NCI-H1930 (cell line): Measurements from ENCODE around the gene LRRN4CL.
"Not testable (repeated sequence)": the region's sequence is repeated elsewhere in the genome, so short reads cannot be mapped to it uniquely, and the experiment has no call there.

Experiments used
- DNase-seq, 2 experiments: peaks; one replicate each; lab custom pipeline; 2025; lab: John Stamatoyannopoulos, UW

The LRRN4CL gene

GRCh38 chr11:62709247-62710000, 20.1 kb upstream of the LRRN4CL start:
- peak; percentile 95 to 97 for DNase-seq

- peak in 1 of 2 experiments; percentile 28 for DNase-seq
Measured at GRCh38 chr11:62708793-62709192, 19.5 kb upstream of the LRRN4CL start.

- DNase-seq, result no peak
Measured at GRCh38 chr11:62708392-62708791, 19.1 kb upstream of the LRRN4CL start.

- peak; percentile 24 to 27 for DNase-seq
Measured at GRCh38 chr11:62707277-62707861, 18.0 kb upstream of the LRRN4CL start, which contains the start of the genes BSCL2 and GNG3. Gene BSCL2, minus strand, starts transcription at chr11:62707424. Its CDS starts 229 bp downstream, at chr11:62707195. Gene GNG3, plus strand, starts transcription at chr11:62707676. Its CDS starts 620 bp downstream, at chr11:62708296.

GRCh38 chr11:62706850-62707247, 17.5 kb upstream of the LRRN4CL start:
- no peak for DNase-seq

- DNase-seq, result peak; percentile 94
Measured at GRCh38 chr11:62705880-62706849, 16.8 kb upstream of the LRRN4CL start.

GRCh38 chr11:62705413-62705812, 16.1 kb upstream of the LRRN4CL start:
- DNase-seq, result peak in 1 of 2 experiments; percentile 16

GRCh38 chr11:62703921-62704320, 14.6 kb upstream of the LRRN4CL start:
- not testable (repeated sequence) for DNase-seq

- no peak for DNase-seq
Measured at GRCh38 chr11:62702246-62702645, 12.9 kb upstream of the LRRN4CL start.

- peak; percentile 53 for DNase-seq
Measured at GRCh38 chr11:62694455-62695167, 5.3 kb upstream of the LRRN4CL start.

GRCh38 chr11:62693624-62694023, 4.3 kb upstream of the LRRN4CL start:
- DNase-seq, result not testable (repeated sequence)

GRCh38 chr11:62688491-62688890, 839 bp downstream of the LRRN4CL start:
- no peak for DNase-seq

GRCh38 chr11:62687508-62688396, 1.6 kb downstream of the LRRN4CL start:
- no peak for DNase-seq

GRCh38 chr11:62682518-62682917, 6.8 kb downstream of the LRRN4CL start:
- no peak for DNase-seq

GRCh38 chr11:62680825-62681240, 8.5 kb downstream of the LRRN4CL start:
- DNase-seq, result peak in 1 of 2 experiments; percentile 34

GRCh38 chr11:62678770-62679696, 10.3 kb downstream of the LRRN4CL start, which contains the start of gene UBXN1:
Gene UBXN1, minus strand, starts transcription at chr11:62679073. Its CDS starts 150 bp downstream, at chr11:62678923.
- peak; percentile 73 to 75 for DNase-seq

GRCh38 chr11:62678433-62678769, 10.9 kb downstream of the LRRN4CL start:
- no peak for DNase-seq

- DNase-seq, result no peak
Measured at GRCh38 chr11:62677714-62678113, 11.6 kb downstream of the LRRN4CL start.

- no peak for DNase-seq
Measured at GRCh38 chr11:62677156-62677555, 12.2 kb downstream of the LRRN4CL start.
